Smooth muscle cell (in vitro differentiated cells): ENCODE data around the gene DENND5B. TPM values are rescaled to one million over a fixed set of nuclear protein-coding genes. Genes with fewer than 3 reads are reported as not detected.

Source experiments
- DNase-seq: peaks from one replicate; lab custom pipeline; 2025; ENCODE audit not compliant: unreplicated experiment; lab: John Stamatoyannopoulos, UW
- H2AFZ ChIP-seq: fragments of 200-600 bp; sonication (generic); 2 replicates; pipeline ENCODE4 v1.6.0; 2016; ENCODE audit warnings: antibody characterized with exemption, low read depth, mild to moderate bottlenecking
- H3F3A ChIP-seq: fragments of 200-600 bp; sonication (generic); 2 replicates; pipeline ENCODE4 v1.6.0; 2017; ENCODE audit warnings: antibody characterized with exemption, low read depth
- H3K27ac ChIP-seq: fragments of 200-600 bp; sonication (generic); 2 replicates; pipeline ENCODE4 v1.5.1; 2016; ENCODE audit warnings: low read depth, mild to moderate bottlenecking
- H3K27me3 ChIP-seq: fragments of 200-600 bp; sonication (generic); 2 replicates; pipeline ENCODE4 v1.6.1; 2016; ENCODE audit warnings: low read depth, mild to moderate bottlenecking
- H3K36me3 ChIP-seq: fragments of 200-600 bp; sonication (generic); 2 replicates; pipeline ENCODE4 v1.5.1; 2016; ENCODE audit warnings: low read depth
- H3K4me1 ChIP-seq: fragments of 200-600 bp; sonication (generic); 2 replicates; pipeline ENCODE4 v1.5.1; 2016; ENCODE audit warnings: low read depth
- H3K4me2 ChIP-seq: fragments of 200-600 bp; sonication (generic); 2 replicates; pipeline ENCODE4 v1.6.0; 2016; ENCODE audit warnings: mild to moderate bottlenecking
- H3K4me3 ChIP-seq: fragments of 200-600 bp; sonication (generic); 2 replicates; pipeline ENCODE4 v1.5.1; 2016; ENCODE audit warnings: mild to moderate bottlenecking
- H3K79me2 ChIP-seq: fragments of 200-600 bp; sonication (generic); 2 replicates; pipeline ENCODE4 v1.6.0; 2016; ENCODE audit warnings: low read depth, mild to moderate bottlenecking
- H3K9ac ChIP-seq: fragments of 200-600 bp; sonication (generic); 2 replicates; pipeline ENCODE4 v1.6.0; 2016; ENCODE audit warnings: low read depth
- H3K9me3 ChIP-seq: fragments of 200-600 bp; sonication (generic); replicated peaks from 2 replicates; pipeline ENCODE4 v1.5.1; 2016; ENCODE audit warnings: low read depth
- H4K20me1 ChIP-seq: fragments of 200-600 bp; sonication (generic); 2 replicates; pipeline ENCODE4 v1.6.0; 2016; ENCODE audit warnings: low read depth
- WGBS: methylation state at CpG from one replicate; pipeline ENCODE4 v1.1.7; 2016; ENCODE audit warnings: low lambda C conversion rate; 5-methylcytosine and 5-hydroxymethylcytosine counted together
- polyA plus RNA-seq: library from polyadenylated mRNA; unstranded; fragments of >200 nt; fragmentation: Nextera tagmentation; extraction: Ambion mirVana; gene quantifications from 2 replicates; pipeline ENCODE4 v1.2.1, GENCODE V29; 2016
- total RNA-seq: library from RNA; depleted of rRNA; stranded (reverse); fragments of >200 nt; gene quantifications from 2 replicates; pipeline ENCODE4 v1.2.3, GENCODE V29; 2014
- TF ChIP-seq, protein P1 (sequence below): fragments of 200-600 bp; sonication (generic); IDR thresholded peaks from 2 replicates; pipeline ENCODE4 v1.5.1; 2017; ENCODE audit warnings: borderline replicate concordance, mild to moderate bottlenecking, antibody characterized with exemption; ENCODE audit not compliant: insufficient read depth, poor library complexity, severe bottlenecking

Gene DENND5B
- total and polyA plus RNA-seq, 2 experiments from 2014 or later, result 12.3 to 12.7 TPM

- Histone ChIP-seq H3K9me3 (no peaks in the 10 kb centered on the region), H2AFZ (peak overlapping the region; percentile 89), H3K27ac (peak overlapping the region; percentile 91), H3K36me3 (no peaks in the 10 kb centered on the region), H4K20me1 (peaks cover 33% of the 10 kb centered on the region), H3K4me2 (peak overlapping the region; percentile 87), H3K27me3 (no peaks in the 10 kb centered on the region), H3K4me3 (peak overlapping the region; percentile 85), H3K9ac (peak overlapping the region; percentile 90), H3K79me2 (peaks cover 27% of the 10 kb centered on the region), H3K4me1 (peaks cover 13% of the 10 kb centered on the region), H3F3A (peaks cover 7% of the 10 kb centered on the region)
- DNase-seq, result peak; percentile 70
- TF ChIP-seq, protein P1, sequence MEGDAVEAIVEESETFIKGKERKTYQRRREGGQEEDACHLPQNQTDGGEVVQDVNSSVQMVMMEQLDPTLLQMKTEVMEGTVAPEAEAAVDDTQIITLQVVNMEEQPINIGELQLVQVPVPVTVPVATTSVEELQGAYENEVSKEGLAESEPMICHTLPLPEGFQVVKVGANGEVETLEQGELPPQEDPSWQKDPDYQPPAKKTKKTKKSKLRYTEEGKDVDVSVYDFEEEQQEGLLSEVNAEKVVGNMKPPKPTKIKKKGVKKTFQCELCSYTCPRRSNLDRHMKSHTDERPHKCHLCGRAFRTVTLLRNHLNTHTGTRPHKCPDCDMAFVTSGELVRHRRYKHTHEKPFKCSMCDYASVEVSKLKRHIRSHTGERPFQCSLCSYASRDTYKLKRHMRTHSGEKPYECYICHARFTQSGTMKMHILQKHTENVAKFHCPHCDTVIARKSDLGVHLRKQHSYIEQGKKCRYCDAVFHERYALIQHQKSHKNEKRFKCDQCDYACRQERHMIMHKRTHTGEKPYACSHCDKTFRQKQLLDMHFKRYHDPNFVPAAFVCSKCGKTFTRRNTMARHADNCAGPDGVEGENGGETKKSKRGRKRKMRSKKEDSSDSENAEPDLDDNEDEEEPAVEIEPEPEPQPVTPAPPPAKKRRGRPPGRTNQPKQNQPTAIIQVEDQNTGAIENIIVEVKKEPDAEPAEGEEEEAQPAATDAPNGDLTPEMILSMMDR, result no peak
- WGBS, result 1% methylated on average over 74 of the region's 85 CpGs
These were observed 863 bp downstream of the DENND5B start for GRCh38 chr12:31589904-31590641.

DNA sequence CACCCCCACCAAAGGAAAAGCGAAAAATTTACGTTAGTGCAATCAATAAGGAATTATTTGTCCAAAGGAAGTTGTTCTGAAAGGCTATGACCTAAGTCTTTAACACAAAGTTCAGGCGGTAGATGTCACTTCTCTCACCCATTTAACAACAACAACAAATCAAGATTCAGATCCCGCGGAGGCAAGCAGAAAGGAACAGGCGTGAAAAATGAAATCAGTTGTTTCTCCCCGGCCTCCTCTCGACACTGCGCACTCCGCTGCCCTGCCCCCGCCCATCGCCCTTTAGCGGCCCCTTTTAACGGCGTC, 1.4 kb downstream of the DENND5B start:
- Histone ChIP-seq H3F3A (peaks cover 7% of the 10 kb centered on the region), H3K36me3 (no peaks in the 10 kb centered on the region), H3K79me2 (peaks cover 28% of the 10 kb centered on the region), H2AFZ (peak overlapping the region; percentile 89), H3K27ac (peak overlapping the region; percentile 91), H3K9ac (peak overlapping the region; percentile 90), H3K4me3 (peak overlapping the region; percentile 85), H3K27me3 (no peaks in the 10 kb centered on the region), H3K4me1 (peaks cover 17% of the 10 kb centered on the region), H4K20me1 (peaks cover 34% of the 10 kb centered on the region), H3K9me3 (no peaks in the 10 kb centered on the region), H3K4me2 (peak overlapping the region; percentile 87)
- WGBS, result 2% methylated on average over 14 of the region's 15 CpGs
- TF ChIP-seq, protein P1, result no peak
- DNase-seq, result no peak

- DNase-seq, result no peak
- Histone ChIP-seq H3K4me3 (peak overlapping the region; percentile 85), H3K27me3 (no peaks in the 10 kb centered on the region), H3F3A (peaks cover 7% of the 10 kb centered on the region), H3K79me2 (peaks cover 33% of the 10 kb centered on the region), H3K4me2 (peak overlapping the region; percentile 87), H3K9me3 (no peaks in the 10 kb centered on the region), H3K4me1 (peaks cover 17% of the 10 kb centered on the region), H3K9ac (peak overlapping the region; percentile 90), H3K36me3 (no peaks in the 10 kb centered on the region), H4K20me1 (peaks cover 34% of the 10 kb centered on the region), H2AFZ (peak overlapping the region; percentile 89), H3K27ac (peak overlapping the region; percentile 91)
- WGBS, result 48% methylated on average over 3 of the region's 3 CpGs
- TF ChIP-seq, protein P1, result no peak
These were observed 2.0 kb downstream of the DENND5B start for GRCh38 chr12:31588976-31589375.

DNA sequence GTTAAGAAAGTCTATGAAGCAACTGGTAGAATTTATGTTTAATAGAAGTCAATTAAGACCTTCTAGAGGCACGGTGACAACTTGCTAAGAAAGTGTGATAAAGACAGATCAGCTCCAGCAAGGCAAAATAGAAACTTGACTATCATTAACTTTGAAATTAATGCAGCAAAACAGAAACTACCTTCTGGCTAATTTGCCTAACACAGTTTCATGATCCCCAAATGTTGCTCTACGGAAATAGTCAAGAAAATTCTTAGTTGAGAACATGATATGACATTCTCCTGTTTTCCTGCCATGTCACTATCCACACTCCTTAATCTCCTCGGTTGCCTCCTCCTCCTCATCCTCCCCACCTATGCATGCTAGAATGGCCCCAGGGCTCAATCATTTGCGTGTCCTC, 4.2 kb downstream of the DENND5B start:
- H3K4me1 ChIP-seq, result peaks cover 17% of the 10 kb centered on the region
- H4K20me1 ChIP-seq, result peaks cover 34% of the 10 kb centered on the region
- H3K9me3 ChIP-seq, result no peaks in the 10 kb centered on the region
- H3K27ac ChIP-seq, result no peak overlapping the region
- DNase-seq, result no peak
- no peak overlapping the region for H3K4me3 ChIP-seq
- no peaks in the 10 kb centered on the region for H3K36me3 ChIP-seq
- TF ChIP-seq, protein P1, result no peak
- WGBS, result 98% methylated on average over 4 of the region's 4 CpGs
- no peak overlapping the region for H3K4me2 ChIP-seq
- H3K9ac ChIP-seq, result no peak overlapping the region
- H3K79me2 ChIP-seq, result peaks cover 56% of the 10 kb centered on the region
- no peak overlapping the region for H2AFZ ChIP-seq
- H3F3A ChIP-seq, result peaks cover 7% of the 10 kb centered on the region
- no peaks in the 10 kb centered on the region for H3K27me3 ChIP-seq
